Testis (tissue), 2 donors: ENCODE results near the gene FOXN3.

Source experiments
- POLR2A ChIP-seq: fragments of 450-650 bp; IDR thresholded peaks from one replicate; pipeline ENCODE4 v1.6.1; 2017; ENCODE audit warnings: antibody characterized with exemption, mild to moderate bottlenecking, moderate library complexity
- TF ChIP-seq, protein P1 (sequence below), 3 experiments: fragments of 450-650 bp in 2 of 3; fragments of 200-600 bp in 1 of 3; sonication (generic) in 1 of 3; IDR thresholded peaks; one replicate each; pipeline ENCODE4 v1.5.1; 2016 to 2019; ENCODE audit warnings: antibody characterized with exemption in 3 of 3, mild to moderate bottlenecking in 2 of 3, moderate library complexity in 1 of 3

DNA sequence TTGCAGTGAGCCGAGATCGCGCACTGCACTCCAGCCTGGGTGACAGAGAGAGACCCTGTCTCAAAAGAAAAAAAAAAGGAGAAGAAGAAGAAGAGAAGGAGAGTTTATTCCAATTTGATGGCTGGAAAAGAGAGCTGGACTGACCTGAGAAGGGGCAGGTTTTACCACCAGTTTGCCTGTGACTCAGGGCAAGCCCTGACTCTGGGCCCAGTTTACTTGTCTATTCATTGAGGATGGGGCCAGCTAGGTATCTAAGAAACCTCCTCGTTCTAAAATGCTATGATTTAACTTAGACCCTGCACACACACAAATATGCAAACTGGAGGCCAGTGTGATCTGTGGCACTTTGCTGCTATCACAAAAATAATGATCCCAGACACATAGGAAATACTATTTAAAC, 155.0 kb downstream of the FOXN3 start:
- TF ChIP-seq, protein P1, sequence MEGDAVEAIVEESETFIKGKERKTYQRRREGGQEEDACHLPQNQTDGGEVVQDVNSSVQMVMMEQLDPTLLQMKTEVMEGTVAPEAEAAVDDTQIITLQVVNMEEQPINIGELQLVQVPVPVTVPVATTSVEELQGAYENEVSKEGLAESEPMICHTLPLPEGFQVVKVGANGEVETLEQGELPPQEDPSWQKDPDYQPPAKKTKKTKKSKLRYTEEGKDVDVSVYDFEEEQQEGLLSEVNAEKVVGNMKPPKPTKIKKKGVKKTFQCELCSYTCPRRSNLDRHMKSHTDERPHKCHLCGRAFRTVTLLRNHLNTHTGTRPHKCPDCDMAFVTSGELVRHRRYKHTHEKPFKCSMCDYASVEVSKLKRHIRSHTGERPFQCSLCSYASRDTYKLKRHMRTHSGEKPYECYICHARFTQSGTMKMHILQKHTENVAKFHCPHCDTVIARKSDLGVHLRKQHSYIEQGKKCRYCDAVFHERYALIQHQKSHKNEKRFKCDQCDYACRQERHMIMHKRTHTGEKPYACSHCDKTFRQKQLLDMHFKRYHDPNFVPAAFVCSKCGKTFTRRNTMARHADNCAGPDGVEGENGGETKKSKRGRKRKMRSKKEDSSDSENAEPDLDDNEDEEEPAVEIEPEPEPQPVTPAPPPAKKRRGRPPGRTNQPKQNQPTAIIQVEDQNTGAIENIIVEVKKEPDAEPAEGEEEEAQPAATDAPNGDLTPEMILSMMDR (IDR thresholded peaks at IDR 0.05) = no peak
- no peak for TF ChIP-seq POLR2A
